PFSK-1 (cell line): ENCODE measurements around the gene TLR1.

Experiments
- FOXP2 ChIP-seq: optimal IDR thresholded peaks from 2 replicates; pipeline ENCODE3; 2011; ENCODE audit warnings: borderline replicate concordance, control low read depth, inconsistent platforms; ENCODE audit not compliant: insufficient read depth; ENCODE audit errors: extremely low read length, extremely low read depth
- POLR2AphosphoS5 ChIP-seq: IDR thresholded peaks from 2 replicates; pipeline ENCODE4 v1.6.1; 2012; ENCODE audit warnings: low read depth, mild to moderate bottlenecking, control low read depth, low read length, moderate library complexity
- SIN3A ChIP-seq: IDR thresholded peaks from 2 replicates; pipeline ENCODE4 v1.6.1; 2012; ENCODE audit warnings: mild to moderate bottlenecking, low read length, moderate library complexity, borderline replicate concordance; ENCODE audit not compliant: insufficient read depth
- TAF1 ChIP-seq: IDR thresholded peaks from 2 replicates; pipeline ENCODE4 v1.6.1; 2012; ENCODE audit warnings: low read length, control low read depth, borderline replicate concordance; ENCODE audit not compliant: insufficient read depth
- TF ChIP-seq, protein P1 (sequence below), 2 experiments: IDR thresholded peaks; 2 replicates each; pipeline versions ENCODE4 v1.6.1 to v1.8.0; 2011 to 2012; ENCODE audit warnings: low read depth in 2 of 2, low read length in 2 of 2, control low read depth in 1 of 2, inconsistent platforms in 1 of 2, mild to moderate bottlenecking in 1 of 2, moderate library complexity in 1 of 2; ENCODE audit not compliant: insufficient read depth in 1 of 2

The TLR1 gene

DNA sequence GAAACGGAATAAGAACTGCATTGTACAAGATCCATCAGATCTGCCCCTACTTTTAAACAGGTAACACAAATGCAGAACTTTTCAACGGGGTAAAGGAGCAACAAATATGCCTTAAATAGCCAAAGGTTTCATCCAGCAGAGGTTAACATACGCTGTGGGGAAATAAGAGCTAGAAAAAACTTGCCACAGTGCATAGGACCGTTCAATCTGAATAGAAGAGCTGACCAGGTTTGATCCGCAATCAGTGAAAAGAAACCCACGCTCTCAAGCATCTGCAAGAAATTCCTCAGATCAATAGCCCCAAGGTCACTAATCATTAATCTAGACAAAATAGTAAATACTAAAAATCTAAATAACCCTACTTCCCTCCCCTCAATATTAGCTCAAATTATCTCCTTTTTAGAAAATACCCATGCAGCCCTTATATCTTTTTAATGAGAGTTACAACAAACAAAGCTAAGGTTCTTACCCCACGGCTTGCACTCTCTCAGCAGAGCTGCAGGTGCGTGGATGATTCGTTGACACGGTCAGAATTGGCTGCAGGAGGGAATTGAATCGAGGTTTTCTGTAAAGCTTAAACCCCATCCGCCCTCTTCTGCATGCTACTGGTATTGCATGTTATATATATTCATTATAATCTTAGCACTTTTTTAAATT is 22.0 kb downstream of the TLR1 start, which contains the start of gene TLR10:
Gene TLR10 (minus strand): TSS at position 539 of the 657 bp plus-strand sequence. CDS start 7,400 bp downstream, outside the sequence.
- TF ChIP-seq FOXP2 = no peak
- no peak for TF ChIP-seq TAF1
- TF ChIP-seq POLR2AphosphoS5 = no peak
- no peak for TF ChIP-seq SIN3A
- TF ChIP-seq, protein P1, sequence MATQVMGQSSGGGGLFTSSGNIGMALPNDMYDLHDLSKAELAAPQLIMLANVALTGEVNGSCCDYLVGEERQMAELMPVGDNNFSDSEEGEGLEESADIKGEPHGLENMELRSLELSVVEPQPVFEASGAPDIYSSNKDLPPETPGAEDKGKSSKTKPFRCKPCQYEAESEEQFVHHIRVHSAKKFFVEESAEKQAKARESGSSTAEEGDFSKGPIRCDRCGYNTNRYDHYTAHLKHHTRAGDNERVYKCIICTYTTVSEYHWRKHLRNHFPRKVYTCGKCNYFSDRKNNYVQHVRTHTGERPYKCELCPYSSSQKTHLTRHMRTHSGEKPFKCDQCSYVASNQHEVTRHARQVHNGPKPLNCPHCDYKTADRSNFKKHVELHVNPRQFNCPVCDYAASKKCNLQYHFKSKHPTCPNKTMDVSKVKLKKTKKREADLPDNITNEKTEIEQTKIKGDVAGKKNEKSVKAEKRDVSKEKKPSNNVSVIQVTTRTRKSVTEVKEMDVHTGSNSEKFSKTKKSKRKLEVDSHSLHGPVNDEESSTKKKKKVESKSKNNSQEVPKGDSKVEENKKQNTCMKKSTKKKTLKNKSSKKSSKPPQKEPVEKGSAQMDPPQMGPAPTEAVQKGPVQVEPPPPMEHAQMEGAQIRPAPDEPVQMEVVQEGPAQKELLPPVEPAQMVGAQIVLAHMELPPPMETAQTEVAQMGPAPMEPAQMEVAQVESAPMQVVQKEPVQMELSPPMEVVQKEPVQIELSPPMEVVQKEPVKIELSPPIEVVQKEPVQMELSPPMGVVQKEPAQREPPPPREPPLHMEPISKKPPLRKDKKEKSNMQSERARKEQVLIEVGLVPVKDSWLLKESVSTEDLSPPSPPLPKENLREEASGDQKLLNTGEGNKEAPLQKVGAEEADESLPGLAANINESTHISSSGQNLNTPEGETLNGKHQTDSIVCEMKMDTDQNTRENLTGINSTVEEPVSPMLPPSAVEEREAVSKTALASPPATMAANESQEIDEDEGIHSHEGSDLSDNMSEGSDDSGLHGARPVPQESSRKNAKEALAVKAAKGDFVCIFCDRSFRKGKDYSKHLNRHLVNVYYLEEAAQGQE (IDR thresholded peaks at IDR 0.05; ENCODE audit: insufficient read depth in 1 of 2, low read depth in 2 of 2, low read length in 2 of 2) = no peak

GRCh38 chr4:38781854-38782261 is 22.7 kb downstream of the TLR1 start:
- no peak for TF ChIP-seq TAF1
- TF ChIP-seq, protein P1 (IDR thresholded peaks at IDR 0.05; ENCODE audit: insufficient read depth in 1 of 2, low read depth in 2 of 2, low read length in 2 of 2) = no peak

GRCh38 chr4:38780833-38781484 is 23.6 kb downstream of the TLR1 start:
- TF ChIP-seq TAF1 (no peak), POLR2AphosphoS5 (no peak), SIN3A (no peak), FOXP2 (no peak)
- TF ChIP-seq, protein P1 (IDR thresholded peaks at IDR 0.05; ENCODE audit: insufficient read depth in 1 of 2, low read depth in 2 of 2, low read length in 2 of 2) = no peak

- TF ChIP-seq, protein P1 (IDR thresholded peaks at IDR 0.05; ENCODE audit: insufficient read depth in 1 of 2, low read depth in 2 of 2, low read length in 2 of 2) = no peak
- TF ChIP-seq SIN3A (no peak), FOXP2 (no peak), TAF1 (no peak), POLR2AphosphoS5 (no peak)
Measured at GRCh38 chr4:38779790-38780189, 24.8 kb downstream of the TLR1 start.

GRCh38 chr4:38775326-38775725 is 29.3 kb downstream of the TLR1 start:
- TF ChIP-seq, protein P1 (IDR thresholded peaks at IDR 0.05; ENCODE audit: insufficient read depth in 1 of 2, low read depth in 2 of 2, low read length in 2 of 2) = no peak
- no peak for TF ChIP-seq POLR2AphosphoS5
- TF ChIP-seq FOXP2 = no peak
- no peak for TF ChIP-seq SIN3A
- no peak for TF ChIP-seq TAF1
